NCI-H187 treated with DMSO at 0.1 percent for 48 hours (cell line): ENCODE results near the gene OR7A17.

Experiments used
- DNase-seq: peaks from one replicate; lab custom pipeline; 2025; lab: John Stamatoyannopoulos, UW

Gene OR7A17

DNA sequence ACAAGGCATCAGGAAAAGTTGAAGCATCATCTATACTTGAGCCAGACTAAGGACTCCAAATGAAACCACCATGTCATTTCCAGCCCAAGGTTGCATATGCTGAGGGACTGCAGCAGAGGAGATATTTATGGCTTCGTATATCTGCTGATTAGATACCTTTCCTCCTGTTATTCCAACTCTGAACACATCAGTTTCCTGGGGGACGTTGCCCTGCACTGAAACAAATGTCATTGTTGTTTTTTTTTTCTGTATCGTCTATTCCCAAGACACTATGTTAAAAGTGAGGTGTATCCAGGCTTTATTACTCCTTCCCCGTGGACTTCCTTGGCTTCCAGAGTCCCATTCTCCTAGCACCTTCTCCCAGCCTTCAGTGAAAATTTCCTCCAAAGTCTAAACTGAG lies at the start of gene OR7A17:
Gene OR7A17 (minus strand): TSS at position 101 of the 400 bp plus-strand sequence. CDS start 4,777 bp downstream, outside the sequence.
- DNase-seq, result no peak

DNA sequence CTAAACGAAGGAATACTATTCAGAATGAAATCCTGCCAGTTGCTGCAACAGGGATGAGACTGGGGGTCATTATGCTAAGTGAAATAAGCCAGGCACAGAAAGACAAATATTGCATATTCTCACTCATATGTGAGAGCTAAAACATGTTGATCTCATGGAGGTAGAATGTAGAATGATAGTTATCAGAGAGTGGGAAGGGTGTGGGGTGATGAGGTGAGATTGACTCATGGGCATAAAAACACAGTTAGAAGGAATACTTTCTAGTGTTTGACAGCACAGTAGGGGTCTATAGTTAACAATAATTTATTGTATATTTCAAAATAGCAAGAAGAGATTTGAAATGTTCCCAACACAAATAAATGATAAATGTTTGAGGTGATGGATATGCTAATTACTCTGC lies 47.6 kb upstream of the OR7A17 start:
- DNase-seq, result no peak

GRCh38 chr19:14916848-14917247 lies 30.9 kb upstream of the OR7A17 start:
- no peak for DNase-seq

- DNase-seq, result no peak
Measured at GRCh38 chr19:14915116-14915515, 29.2 kb upstream of the OR7A17 start.

- DNase-seq, result no peak
Measured at GRCh38 chr19:14906711-14907110, 20.8 kb upstream of the OR7A17 start.

- no peak for DNase-seq
Measured at GRCh38 chr19:14901675-14902260, 15.8 kb upstream of the OR7A17 start.

DNA sequence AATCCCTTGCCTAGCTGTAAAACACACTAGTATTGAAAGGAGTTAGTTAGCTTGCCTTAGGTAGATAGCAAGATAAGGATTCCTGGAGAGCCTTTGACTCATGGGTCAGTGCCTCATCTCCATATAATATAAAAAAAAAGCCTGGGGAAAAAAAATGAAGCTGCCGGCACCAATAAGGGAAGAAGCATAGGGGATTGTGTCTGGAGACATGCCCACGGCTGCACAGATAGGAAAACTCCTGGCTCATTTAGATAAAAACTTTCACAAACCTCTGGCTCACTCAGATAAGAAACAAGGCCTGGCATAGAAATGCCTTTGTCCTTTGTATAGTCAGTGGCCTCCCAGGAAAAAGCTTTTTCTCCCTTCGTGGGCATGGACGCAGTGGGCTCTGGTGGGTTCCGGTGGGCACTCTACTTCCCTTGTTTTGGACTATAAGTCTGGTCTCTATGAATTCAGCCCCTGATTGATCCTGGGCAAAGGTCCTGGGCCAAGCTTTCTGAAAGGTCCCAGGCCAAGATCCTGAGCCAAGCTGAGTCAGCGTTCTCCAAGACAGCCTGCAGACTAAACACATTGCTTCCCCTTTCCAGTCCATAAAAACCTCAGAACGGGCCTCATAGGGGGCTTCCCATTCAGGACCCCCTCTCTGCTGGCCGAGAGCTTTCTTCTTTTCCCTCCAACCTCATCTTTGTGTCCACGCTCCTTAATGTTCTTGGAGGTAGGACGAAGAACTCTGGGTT lies 4.9 kb upstream of the OR7A17 start:
- DNase-seq, result no peak

- DNase-seq, result no peak
Measured at GRCh38 chr19:14889994-14890642, 4.2 kb upstream of the OR7A17 start.

DNA sequence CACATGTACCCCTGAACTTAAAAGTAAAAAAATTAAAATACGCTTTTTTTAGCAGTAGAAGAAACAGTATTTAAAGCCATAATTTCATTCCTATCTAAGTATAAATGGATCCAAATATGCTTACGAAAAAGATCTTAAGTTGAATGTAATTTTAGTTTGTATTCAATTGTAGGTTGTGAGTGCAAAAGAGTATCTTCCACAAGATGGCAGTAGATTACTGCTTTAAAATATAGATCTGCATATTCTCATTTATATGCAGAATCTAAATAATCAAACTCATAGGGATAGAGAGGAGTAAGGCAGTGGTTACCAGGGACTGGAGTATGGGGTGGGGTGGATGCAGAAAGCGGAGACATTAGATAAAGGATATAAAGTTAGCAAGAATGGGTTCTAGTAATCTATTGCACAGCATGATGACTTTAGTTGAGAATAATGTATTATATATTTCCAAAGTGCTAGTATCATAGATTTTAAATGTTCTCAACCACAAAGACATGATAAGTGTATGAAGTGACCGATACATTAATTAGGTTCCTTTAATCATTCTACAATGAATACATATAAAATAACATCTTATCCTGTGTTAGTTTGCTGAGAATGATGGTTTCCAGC lies 14.2 kb downstream of the OR7A17 start:
- DNase-seq, result no peak

GRCh38 chr19:14868497-14868896 lies 17.4 kb downstream of the OR7A17 start:
- no peak for DNase-seq

DNA sequence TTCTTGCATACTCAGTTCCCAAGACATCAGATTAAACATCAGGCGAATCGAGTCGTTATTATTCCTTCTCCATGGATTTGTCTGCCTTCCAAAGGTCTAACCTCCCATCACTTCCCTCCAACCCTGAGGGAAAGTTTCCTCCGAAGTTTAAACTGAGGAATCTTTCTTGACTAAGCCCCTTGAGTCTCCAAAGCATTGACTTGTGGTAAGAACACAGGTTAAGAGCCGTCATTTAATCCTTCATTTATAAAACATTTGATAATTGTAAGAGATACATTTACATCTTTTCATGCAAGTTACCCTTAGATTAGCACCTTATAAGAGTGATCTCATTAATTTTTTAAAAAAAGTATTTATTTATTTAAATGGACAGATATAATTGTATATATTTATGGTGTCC lies 37.1 kb downstream of the OR7A17 start, which contains the start of gene OR7A10:
Gene OR7A10 (minus strand): TSS at position 101 of the 400 bp plus-strand sequence. CDS start 7,045 bp downstream, outside the sequence.
- no peak for DNase-seq

DNA sequence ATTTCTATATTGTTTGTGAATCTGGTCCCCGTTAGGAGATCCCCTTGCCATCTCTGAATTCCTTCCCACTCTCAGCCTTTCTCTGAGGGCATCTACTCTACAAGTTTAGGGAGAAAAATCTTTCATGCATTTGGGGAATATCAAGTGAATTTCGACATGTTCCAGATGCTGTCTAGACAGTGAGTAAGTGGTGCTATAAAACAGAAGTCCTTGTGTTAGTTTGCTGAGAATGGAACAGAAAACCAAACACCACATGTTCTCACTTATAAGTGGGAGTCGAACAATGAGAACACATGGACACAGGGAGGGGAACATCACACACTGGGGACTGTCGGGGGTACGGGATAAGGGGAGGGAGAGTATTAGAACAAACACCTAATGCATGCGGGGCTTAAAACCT lies 42.4 kb downstream of the OR7A17 start:
- no peak for DNase-seq

DNA sequence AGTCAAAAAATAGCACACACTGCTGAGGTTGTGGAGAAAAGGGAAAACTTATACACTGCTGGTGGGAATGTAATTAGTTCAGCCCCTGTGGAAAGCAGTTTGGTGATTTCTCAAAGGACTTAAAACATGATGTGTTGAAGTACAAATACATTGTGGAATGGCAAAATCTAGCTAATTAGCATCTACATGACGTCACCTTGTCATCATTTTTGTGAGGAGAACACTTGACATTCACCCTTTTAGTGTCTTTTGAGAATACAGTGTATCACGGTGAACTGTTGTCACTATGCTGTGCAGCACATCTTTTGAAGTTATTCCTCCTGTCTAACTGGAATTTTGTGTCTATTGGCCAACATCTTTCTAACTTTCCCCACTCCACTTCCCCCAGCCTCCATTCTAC lies 42.8 kb downstream of the OR7A17 start:
- DNase-seq, result no peak

- DNase-seq, result no peak
Measured at GRCh38 chr19:14840206-14840605, 45.7 kb downstream of the OR7A17 start.

GRCh38 chr19:14837391-14837790 lies 48.5 kb downstream of the OR7A17 start:
- DNase-seq, result no peak

DNA sequence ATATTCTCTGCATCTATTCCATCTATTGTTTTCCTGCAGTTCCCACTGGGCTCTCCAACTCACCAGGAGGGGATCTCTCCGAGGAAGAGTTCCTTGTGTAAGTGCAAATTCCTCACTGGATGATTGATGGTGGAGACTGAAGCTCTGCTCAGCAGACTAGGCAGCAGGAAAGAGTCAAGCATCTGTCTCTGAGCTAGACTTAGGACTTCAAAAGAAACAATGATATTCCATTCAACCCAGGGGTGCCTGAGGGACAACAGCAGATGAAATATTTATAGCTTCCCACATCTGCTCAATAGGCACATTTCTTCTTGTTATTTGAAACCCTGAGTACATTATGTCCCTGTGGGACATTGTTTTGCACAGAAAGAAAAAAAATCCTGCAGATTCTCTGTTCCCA lies 50.9 kb downstream of the OR7A17 start, which contains the start of the genes OR7A5 and OR7C1:
Gene OR7A5 (minus strand): TSS at position 175 of the 400 bp plus-strand sequence. CDS start 6,944 bp downstream, outside the sequence.
Gene OR7C1 (minus strand): TSS at position 175 of the 400 bp plus-strand sequence. CDS start 35,049 bp downstream, outside the sequence.
- no peak for DNase-seq

GRCh38 chr19:14830702-14831101 lies 55.2 kb downstream of the OR7A17 start:
- DNase-seq, result no peak
